NCI-H510A treated with DMSO at 0.1 percent for 48 hours (cell line): ENCODE measurements around the gene GARIN5B.
"Not testable (repeated sequence)": the region's sequence is repeated elsewhere in the genome, so short reads cannot be mapped to it uniquely, and the experiment has no call there.

Experiments used
- DNase-seq: peaks from one replicate; lab custom pipeline; 2025; lab: John Stamatoyannopoulos, UW

The GARIN5B gene

DNA sequence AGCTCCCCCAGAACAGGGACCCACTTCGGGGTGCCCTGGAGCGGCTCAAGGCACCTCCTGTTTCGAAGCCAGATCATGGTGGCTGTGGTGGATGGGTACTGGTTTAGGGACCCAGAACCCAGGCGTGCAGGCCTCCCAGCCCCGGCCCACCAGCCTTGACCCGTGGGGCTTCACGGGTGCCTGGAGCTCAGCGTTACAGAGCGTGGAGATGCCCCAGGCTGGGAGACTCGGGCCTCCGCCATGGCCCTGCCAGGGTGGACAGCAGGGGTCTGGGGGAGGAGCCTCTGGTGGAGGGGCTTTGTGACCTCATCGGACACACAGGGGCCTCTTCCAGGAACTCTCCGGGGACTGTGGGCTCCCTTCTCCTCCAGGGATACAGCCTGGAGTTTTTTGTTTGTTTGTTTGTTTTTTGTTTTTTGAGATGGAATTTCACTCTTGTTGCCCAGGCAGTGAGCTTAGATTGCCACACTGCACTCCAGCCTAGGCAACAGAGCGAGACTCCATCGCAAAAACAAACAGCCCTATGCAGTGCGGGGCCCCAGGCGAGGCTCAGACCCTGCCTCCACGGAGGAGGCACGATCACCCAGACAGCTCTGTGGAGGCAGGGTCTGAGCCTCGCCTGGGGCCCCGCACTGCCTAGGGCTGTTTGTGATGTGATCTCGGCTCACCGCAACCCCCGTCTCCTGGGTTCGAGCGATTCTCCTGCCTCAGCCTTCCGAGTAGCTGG is at the start of gene GARIN5B:
Gene GARIN5B (minus strand): TSS at position 271 of the 727 bp plus-strand sequence. CDS start 194 bp downstream, at position 77.
- DNase-seq, result no peak

- DNase-seq, result no peak
Measured at GRCh38 chr19:55410168-55410567, 47.1 kb upstream of the GARIN5B start.

GRCh38 chr19:55409179-55409578 is 46.1 kb upstream of the GARIN5B start:
- not testable (repeated sequence) for DNase-seq

DNA sequence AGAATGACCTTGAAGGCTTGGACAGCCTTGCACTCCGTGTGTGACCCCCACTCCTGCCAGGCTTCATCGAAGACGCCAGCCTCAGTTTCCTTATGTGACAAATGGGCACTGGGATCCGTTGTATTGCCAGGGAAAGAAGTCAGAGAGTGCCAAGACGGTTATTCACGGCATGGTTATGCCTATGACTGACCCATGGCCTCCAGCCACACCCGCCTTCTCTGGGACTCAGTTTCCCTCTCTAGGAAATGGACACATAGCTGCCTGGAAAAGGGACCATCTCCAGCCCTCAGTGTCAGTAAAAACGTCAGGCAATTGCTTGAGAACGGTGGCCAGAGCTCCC is 45.4 kb upstream of the GARIN5B start:
- DNase-seq, result no peak

DNA sequence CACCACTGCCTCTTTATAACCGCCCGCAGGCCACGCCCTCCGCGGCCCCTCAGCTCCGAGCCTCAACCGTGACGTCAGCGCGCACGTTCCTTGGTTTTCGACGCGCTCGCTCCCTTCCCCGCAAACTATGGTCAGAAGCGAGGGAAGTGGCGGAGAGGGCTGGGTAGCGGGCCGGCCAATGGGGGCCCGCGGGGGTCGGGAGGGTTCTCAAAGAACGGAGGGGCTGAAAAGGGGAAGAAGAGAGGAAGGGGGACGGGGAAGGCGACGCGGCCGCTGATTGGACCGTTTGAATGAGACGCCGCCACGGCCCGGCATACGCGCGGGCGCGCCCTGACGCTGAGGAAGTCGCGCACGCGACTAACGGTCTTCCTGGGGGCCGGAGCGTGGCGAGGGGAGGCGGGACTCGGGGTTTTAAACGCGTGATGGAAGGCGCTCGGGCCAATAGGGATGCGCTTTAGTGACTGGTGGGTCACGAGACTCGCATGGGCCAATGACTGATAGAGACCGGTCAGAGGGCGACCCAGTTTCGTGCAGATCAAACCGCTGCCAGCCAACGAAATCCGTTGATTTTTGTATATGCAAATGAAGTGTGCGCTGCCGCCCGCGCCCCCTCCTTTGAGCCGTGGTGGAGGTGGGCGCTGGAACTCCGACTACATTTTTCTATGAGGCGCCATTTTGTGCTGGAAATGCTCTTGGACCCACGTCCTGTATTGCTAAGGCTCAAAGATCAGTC is 44.9 kb upstream of the GARIN5B start:
- DNase-seq, result peak; percentile 98

DNA sequence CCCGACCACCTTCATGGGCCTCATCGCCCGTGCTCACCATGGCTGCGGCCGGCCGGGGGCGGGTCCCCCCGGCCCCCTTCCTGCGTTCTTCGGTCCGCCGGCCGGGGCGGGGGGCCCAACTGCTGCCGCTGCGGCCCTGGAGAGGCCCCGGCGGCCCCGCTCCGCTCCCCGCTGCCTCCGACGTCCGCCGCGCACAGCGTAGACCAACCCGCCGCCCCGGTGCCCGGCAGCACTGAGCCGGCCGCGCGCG is 44.4 kb upstream of the GARIN5B start, which contains the start of gene UBE2S:
Gene UBE2S (minus strand): TSS at position 239 of the 250 bp plus-strand sequence. CDS start 199 bp downstream, at position 40.
- DNase-seq, result not testable (repeated sequence)

GRCh38 chr19:55406826-55407549 is 43.9 kb upstream of the GARIN5B start:
- no peak for DNase-seq

GRCh38 chr19:55406091-55406825 is 43.2 kb upstream of the GARIN5B start:
- no peak for DNase-seq

GRCh38 chr19:55405638-55406037 is 42.6 kb upstream of the GARIN5B start:
- no peak for DNase-seq

DNA sequence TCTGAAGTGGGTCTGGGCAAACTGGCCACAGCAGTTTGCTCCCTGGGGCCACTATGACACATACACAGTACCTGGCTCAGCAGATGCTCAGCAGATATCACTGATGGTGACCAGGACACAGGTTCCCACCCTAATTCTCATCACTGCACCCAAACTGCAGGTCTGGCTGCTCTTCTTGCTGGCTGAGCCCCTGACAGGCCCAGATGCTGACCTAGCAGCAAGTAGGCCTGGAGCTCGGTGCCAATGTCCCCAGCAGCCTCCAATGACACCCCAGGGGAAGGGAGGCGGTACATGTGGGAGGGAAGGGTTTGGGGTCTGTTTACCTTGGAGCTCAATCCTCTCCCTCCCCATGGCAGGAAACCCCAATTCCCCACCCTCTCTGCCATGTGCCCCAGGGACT is 39.4 kb upstream of the GARIN5B start:
- DNase-seq, result no peak

DNA sequence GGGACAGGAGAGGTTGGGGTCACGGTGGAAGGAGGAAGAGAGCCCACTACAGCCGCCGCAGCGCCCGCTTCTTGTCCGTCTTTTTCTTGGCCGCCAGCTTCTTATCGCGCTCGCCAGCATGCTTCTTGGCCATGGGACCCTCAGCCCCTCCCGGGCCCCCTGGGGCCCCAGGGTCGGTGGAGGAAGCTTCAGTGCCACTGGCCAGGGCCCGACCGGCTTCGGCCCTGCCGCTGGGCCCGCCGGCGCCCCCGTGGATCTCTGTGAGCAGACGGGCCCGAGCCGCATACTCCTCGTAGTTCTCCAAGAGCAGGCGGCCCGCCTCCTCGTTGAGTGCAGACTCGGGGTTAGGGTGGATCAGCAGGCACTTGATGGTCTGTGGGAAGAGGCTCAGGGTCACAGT is 38.3 kb upstream of the GARIN5B start:
- not testable (repeated sequence) for DNase-seq

- DNase-seq, result no peak
Measured at GRCh38 chr19:55400281-55401087, 37.4 kb upstream of the GARIN5B start.

DNA sequence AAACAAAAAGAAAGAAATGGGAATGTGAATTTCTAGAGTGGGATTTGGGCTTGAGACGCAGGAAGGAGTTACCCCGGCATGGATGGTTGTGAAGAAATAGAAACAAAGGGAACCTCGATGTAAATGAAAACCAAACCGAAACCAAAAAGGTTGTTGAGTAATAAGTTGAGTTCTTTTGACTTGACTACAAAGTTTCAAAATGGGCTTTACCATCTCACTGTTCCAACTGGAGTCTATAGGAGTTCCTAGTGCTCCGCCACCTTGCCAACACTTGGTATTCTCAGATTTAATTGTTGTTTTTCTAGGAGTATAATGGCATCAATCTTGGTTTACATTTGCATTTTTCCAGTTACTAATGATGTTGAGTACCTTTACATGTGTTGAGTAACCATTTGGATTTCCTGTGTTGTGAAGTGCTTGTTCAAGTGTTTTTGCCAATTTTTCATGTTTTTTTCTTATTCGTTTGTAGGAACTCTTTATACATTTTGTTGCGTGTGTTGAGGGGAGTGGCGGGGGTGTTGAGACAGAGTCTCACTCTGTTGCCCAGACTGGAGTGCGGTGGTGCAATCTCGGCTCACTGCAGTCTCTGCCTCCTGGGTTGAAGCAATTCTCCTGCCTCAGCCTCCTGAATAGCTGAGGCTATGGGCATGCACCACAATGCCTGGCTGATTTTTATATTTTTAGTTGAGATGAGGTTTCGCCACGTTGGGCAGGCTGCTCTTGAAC is 35.3 kb upstream of the GARIN5B start:
- no peak for DNase-seq

- DNase-seq, result no peak
Measured at GRCh38 chr19:55392820-55393761, 30.0 kb upstream of the GARIN5B start.

DNA sequence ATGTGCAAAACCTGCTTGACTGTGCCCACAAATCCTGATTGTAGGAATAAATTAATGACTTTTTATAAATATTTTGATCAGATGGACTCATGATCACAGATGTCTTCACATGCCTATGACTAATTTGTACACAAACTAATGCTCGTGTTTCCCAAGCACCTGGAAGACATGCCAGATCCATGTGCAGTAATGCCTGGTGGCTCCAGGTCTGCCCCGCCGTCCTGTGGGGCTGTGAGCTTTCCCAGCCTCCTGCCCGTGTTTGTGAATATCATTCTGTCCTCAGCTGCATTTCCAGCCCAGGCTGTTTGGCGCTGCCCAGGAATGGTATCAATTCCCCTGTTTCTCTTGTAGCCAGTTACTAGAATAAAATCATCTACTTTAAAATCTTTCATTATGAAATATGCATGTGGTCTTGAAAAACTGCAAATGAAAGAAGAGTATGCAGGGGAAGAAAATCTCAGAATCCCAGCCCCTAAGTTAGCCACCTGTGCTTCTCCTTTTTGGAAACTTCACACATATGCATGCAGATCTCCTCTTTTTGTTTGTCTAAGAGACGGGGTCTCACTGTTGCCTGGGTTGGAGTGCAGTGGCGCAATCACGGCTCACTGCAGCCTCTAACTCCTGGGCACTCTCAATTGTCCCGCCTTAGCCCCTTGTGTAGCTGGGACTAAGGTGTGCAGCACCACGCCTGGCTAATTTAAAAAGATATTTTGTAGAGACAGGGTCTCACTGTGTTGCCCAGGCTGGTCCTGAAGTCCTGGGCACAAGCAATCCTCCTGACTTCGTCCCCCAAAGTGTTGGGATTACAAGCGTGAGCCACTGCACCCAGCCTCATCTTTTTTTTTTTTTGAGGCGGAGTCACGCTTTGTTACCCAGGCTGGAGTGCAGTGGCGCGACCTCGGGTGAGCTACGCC is 28.9 kb upstream of the GARIN5B start:
- DNase-seq, result no peak

GRCh38 chr19:55391191-55391670 is 28.2 kb upstream of the GARIN5B start:
- no peak for DNase-seq

- no peak for DNase-seq
Measured at GRCh38 chr19:55390461-55390880, 27.4 kb upstream of the GARIN5B start.
